Mesothelial cell of epicardium (in vitro differentiated cells): ENCODE data around the gene PTP4A2. TPM values are rescaled to one million over a fixed set of nuclear protein-coding genes. Genes with fewer than 3 reads are reported as not detected.

ENCODE experiments used
- DNase-seq, 2 experiments: peaks; one replicate each; pipeline ENCODE4 v3.0.0; 2021; ENCODE audit warnings: low spot score in 2 of 2; ENCODE audit not compliant: unreplicated experiment in 2 of 2
- H3K27ac Mint-ChIP-seq: 2 replicates; pipeline ENCODE4 v1.8.0; 2021; ENCODE audit warnings: mixed read lengths
- H3K27me3 Mint-ChIP-seq: 2 replicates; pipeline ENCODE4 v1.8.0; 2021; ENCODE audit warnings: low read depth, mixed read lengths
- H3K36me3 Mint-ChIP-seq: 2 replicates; pipeline ENCODE4 v1.8.0; 2021; ENCODE audit warnings: mixed read lengths
- H3K4me1 Mint-ChIP-seq: 2 replicates; pipeline ENCODE4 v1.8.0; 2021; ENCODE audit warnings: mixed read lengths
- H3K4me3 Mint-ChIP-seq: 2 replicates; pipeline ENCODE4 v1.8.0; 2021; ENCODE audit warnings: mild to moderate bottlenecking, moderate library complexity, mixed read lengths
- H3K9me3 Mint-ChIP-seq: 2 replicates; pipeline ENCODE4 v1.8.0; 2021; ENCODE audit warnings: mixed read lengths
- total RNA-seq: library from RNA; stranded (reverse); gene quantifications from 3 replicates; pipeline ENCODE4 v1.2.1, GENCODE V29; 2021
- TF ChIP-seq, protein P1 (sequence below): fragments of 200-600 bp; sonication (generic); IDR thresholded peaks from one replicate; pipeline ENCODE4 v1.5.0; 2021; ENCODE audit warnings: antibody characterized with exemption; ENCODE audit not compliant: unreplicated experiment

Gene PTP4A2
- total RNA-seq, 1 donor from 2014 or later = 182 TPM

DNA sequence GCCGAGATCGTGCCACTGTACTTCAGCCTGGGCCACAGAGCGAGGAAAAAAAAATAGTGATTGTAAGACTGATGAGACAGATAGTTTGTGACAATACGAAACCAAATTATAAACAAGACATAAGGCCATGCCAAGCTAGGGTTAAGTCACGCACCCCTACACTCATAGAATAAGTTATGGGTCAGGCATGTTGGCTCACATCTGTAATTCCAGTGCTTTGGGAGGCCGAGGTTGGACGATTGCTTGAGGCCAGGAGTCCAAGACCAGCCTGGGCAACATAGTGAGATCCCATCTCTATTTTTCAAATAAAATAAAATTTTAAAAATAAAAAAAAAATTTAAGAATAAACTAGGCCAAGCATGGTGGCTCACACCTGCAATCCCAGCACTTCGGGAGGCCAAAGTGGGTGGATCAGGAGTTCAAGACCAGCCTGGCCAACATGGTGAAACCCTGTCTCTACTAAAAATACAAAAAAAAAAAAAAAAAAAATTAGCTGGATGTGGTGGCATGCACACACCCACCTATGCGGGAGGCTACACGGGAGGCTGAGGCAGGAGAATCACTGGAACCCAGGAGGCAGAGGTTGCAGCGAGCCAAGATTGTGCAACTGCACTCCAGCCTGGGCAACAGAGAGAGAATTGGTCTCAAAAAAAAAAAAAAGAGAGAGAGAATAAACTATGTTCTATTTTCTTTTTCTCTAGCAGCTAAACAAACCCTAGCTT, 72.3 kb downstream of the PTP4A2 start:
- Mint-ChIP-seq H3K27ac (no peak overlapping the region), H3K9me3 (no peaks in the 10 kb centered on the region), H3K27me3 (no peaks in the 10 kb centered on the region), H3K4me3 (no peak overlapping the region), H3K36me3 (no peaks in the 10 kb centered on the region), H3K4me1 (no peaks in the 10 kb centered on the region)
- TF ChIP-seq, protein P1, sequence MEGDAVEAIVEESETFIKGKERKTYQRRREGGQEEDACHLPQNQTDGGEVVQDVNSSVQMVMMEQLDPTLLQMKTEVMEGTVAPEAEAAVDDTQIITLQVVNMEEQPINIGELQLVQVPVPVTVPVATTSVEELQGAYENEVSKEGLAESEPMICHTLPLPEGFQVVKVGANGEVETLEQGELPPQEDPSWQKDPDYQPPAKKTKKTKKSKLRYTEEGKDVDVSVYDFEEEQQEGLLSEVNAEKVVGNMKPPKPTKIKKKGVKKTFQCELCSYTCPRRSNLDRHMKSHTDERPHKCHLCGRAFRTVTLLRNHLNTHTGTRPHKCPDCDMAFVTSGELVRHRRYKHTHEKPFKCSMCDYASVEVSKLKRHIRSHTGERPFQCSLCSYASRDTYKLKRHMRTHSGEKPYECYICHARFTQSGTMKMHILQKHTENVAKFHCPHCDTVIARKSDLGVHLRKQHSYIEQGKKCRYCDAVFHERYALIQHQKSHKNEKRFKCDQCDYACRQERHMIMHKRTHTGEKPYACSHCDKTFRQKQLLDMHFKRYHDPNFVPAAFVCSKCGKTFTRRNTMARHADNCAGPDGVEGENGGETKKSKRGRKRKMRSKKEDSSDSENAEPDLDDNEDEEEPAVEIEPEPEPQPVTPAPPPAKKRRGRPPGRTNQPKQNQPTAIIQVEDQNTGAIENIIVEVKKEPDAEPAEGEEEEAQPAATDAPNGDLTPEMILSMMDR = no peak
- DNase-seq = no peak

DNA sequence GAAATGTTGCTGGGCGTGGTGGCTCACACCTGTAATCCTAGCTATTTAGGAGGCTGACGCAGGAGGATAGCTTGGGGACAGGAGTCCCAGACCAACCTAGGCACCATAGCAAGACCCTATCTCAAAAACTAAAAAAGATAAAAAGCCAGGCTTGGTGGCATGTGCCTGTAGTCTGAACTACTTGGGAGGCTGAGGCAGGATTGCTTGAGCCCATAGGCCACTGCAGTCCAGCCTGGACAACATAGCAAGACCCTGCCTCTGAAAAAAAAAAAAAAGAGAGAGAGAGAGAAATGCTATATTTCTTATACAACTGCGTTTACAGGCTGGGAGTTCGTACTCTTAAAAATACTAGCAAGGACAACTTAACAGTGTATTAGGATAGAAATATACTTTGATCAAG, 76.1 kb downstream of the PTP4A2 start:
- Mint-ChIP-seq H3K9me3 (no peaks in the 10 kb centered on the region), H3K27me3 (no peaks in the 10 kb centered on the region), H3K36me3 (no peaks in the 10 kb centered on the region), H3K4me3 (no peak overlapping the region), H3K4me1 (no peaks in the 10 kb centered on the region), H3K27ac (no peak overlapping the region)
- no peak for DNase-seq
- TF ChIP-seq, protein P1 = no peak

DNA sequence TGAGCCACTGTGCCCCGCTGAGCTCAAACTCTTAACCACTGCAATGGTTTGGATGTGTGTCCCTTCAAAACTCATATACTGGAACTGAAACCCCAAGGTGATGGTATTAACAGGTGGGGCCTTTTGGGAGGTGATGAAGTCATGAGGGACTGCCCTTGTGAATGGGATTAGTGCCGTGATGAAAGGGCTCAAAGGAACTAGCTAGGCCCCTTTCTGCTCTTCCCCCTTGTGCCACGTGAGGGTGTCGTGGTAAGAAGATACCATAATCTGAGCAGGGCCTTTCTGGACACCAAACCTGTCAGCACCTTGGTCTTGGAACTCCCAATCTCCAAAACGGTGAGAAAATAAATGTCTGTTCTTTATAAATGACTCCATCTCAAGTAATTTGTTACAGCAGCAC, 76.8 kb downstream of the PTP4A2 start:
- no peak for DNase-seq
- H3K9me3 Mint-ChIP-seq = no peaks in the 10 kb centered on the region
- no peak overlapping the region for H3K27ac Mint-ChIP-seq
- no peaks in the 10 kb centered on the region for H3K4me1 Mint-ChIP-seq
- H3K27me3 Mint-ChIP-seq = no peaks in the 10 kb centered on the region
- H3K4me3 Mint-ChIP-seq = no peak overlapping the region
- no peaks in the 10 kb centered on the region for H3K36me3 Mint-ChIP-seq
- TF ChIP-seq, protein P1 = no peak

DNA sequence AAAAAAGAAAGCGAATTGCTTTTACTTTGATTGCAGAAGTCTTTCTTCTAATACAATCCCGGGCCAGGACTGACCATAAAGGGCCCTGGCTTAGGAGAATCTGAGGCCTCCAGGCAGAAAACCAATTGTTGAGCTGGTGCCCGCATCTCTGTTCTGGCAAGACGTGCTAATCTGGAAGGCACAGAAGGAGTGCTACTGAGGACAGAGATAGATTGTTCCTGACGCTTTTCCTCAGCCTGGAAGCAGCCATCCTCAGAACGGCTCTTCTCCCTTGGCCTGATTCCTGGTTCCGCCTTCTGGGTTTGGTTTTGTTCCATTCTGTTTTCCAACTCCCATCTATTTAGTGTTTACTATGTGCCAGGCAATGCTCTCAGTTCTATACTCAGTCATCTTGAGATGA, 77.6 kb downstream of the PTP4A2 start:
- Mint-ChIP-seq H3K27me3 (no peaks in the 10 kb centered on the region), H3K9me3 (no peaks in the 10 kb centered on the region), H3K36me3 (no peaks in the 10 kb centered on the region), H3K4me3 (no peak overlapping the region), H3K27ac (no peak overlapping the region), H3K4me1 (no peaks in the 10 kb centered on the region)
- TF ChIP-seq, protein P1 = no peak
- DNase-seq = no peak

DNA sequence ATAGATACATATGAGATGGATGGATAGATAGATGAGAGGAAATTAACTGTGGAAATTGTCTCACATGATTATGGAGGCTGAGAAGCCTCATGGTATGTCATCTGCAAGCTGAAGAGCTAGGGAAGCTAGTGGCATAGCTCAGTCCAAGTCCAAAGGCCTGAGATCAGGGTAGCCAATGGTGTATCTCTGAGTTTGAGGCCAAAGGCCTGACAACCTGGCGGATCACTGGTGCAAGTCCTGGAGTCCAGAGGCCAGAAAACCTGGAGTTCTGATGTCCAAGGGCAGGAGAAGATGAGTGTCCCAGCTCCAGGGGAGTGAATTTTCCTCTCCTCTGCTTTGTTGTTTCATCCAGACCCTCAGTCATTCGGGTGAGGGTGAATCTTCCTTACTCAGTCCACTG, 78.4 kb downstream of the PTP4A2 start:
- H3K27ac Mint-ChIP-seq = no peak overlapping the region

More for the DNA sequence above, 78.4 kb downstream of the PTP4A2 start:
- Mint-ChIP-seq H3K4me3 (no peak overlapping the region), H3K36me3 (no peaks in the 10 kb centered on the region), H3K4me1 (no peaks in the 10 kb centered on the region), H3K9me3 (no peaks in the 10 kb centered on the region), H3K27me3 (no peaks in the 10 kb centered on the region)
- no peak for DNase-seq
- TF ChIP-seq, protein P1 = no peak
